GM23248 (cell line): ENCODE results near the gene ABI1.

ENCODE experiments used
- EZH2 ChIP-seq: fragments of 200-600 bp; sonication (generic); IDR thresholded peaks from 2 replicates; pipeline ENCODE4 v1.6.1; 2018; ENCODE audit warnings: antibody characterized with exemption, mild to moderate bottlenecking; ENCODE audit not compliant: insufficient read depth, poor library complexity, severe bottlenecking
- EZH2phosphoT487 ChIP-seq: fragments of 200-600 bp; sonication (generic); IDR thresholded peaks from 2 replicates; pipeline ENCODE4 v1.6.1; 2018; ENCODE audit warnings: antibody characterized with exemption, moderate library complexity, mild to moderate bottlenecking, low read depth; ENCODE audit not compliant: insufficient read depth

- TF ChIP-seq EZH2 (no peak), EZH2phosphoT487 (no peak)
Measured at GRCh38 chr10:26737730-26738129, 123.0 kb downstream of the ABI1 start.
